ENCODE data around the gene RELL2.
A peak's percentile ranks its signal among the peaks of the same experiment; 100 is the strongest.

RELL2 gene

GRCh38 chr5:141651728-141652105 lies 14.9 kb downstream of the RELL2 start:
- Histone ChIP-seq H3K4me1 (ENCODE audit: control insufficient read depth in 1 of 2, insufficient read depth in 2 of 2, low read length in 2 of 2) (peaks cover 0 to 12% of the 10 kb centered on the region in 2 donors), H3K9me3 (ENCODE audit: control insufficient read depth in 1 of 2, low read length in 2 of 2) (no peaks in the 10 kb centered on the region), H3K27ac (ENCODE audit: low read length) (peak overlapping the region; percentile 31), H3K4me3 (ENCODE audit: low read depth in 1 of 2, low read length in 2 of 2) (peak overlapping the region; percentile 70 to 80), H3K27me3 (ENCODE audit: low read depth, low read length) (no peaks in the 10 kb centered on the region), H3K36me3 (ENCODE audit: control insufficient read depth in 1 of 2, insufficient read depth in 2 of 2, low read length in 2 of 2) (peaks cover 4 to 30% of the 10 kb centered on the region in 2 donors)

GRCh38 chr5:141654298-141654697 lies 17.5 kb downstream of the RELL2 start:
- Histone ChIP-seq H3K27me3 (ENCODE audit: low read depth, low read length) (no peaks in the 10 kb centered on the region), H3K27ac (ENCODE audit: low read length) (no peak overlapping the region), H3K4me1 (ENCODE audit: control insufficient read depth in 1 of 2, insufficient read depth in 2 of 2, low read length in 2 of 2) (peaks cover 0 to 12% of the 10 kb centered on the region in 2 donors), H3K9me3 (ENCODE audit: control insufficient read depth in 1 of 2, low read length in 2 of 2) (no peaks in the 10 kb centered on the region), H3K4me3 (ENCODE audit: low read depth in 1 of 2, low read length in 2 of 2) (no peak overlapping the region), H3K36me3 (ENCODE audit: control insufficient read depth in 1 of 2, insufficient read depth in 2 of 2, low read length in 2 of 2) (peaks cover 8 to 15% of the 10 kb centered on the region in 2 donors)

GRCh38 chr5:141655020-141655419 lies 18.2 kb downstream of the RELL2 start:
- Histone ChIP-seq H3K27ac (ENCODE audit: low read length) (no peak overlapping the region), H3K9me3 (ENCODE audit: control insufficient read depth in 1 of 2, low read length in 2 of 2) (no peaks in the 10 kb centered on the region), H3K27me3 (ENCODE audit: low read depth, low read length) (no peaks in the 10 kb centered on the region), H3K4me3 (ENCODE audit: low read depth in 1 of 2, low read length in 2 of 2) (no peak overlapping the region), H3K36me3 (ENCODE audit: control insufficient read depth in 1 of 2, insufficient read depth in 2 of 2, low read length in 2 of 2) (peaks cover 8 to 15% of the 10 kb centered on the region in 2 donors), H3K4me1 (ENCODE audit: control insufficient read depth in 1 of 2, insufficient read depth in 2 of 2, low read length in 2 of 2) (peaks cover 0 to 10% of the 10 kb centered on the region in 2 donors)

- Histone ChIP-seq H3K27me3 (ENCODE audit: low read depth, low read length) (no peaks in the 10 kb centered on the region), H3K4me3 (ENCODE audit: low read depth in 1 of 2, low read length in 2 of 2) (no peak overlapping the region), H3K36me3 (ENCODE audit: control insufficient read depth in 1 of 2, insufficient read depth in 2 of 2, low read length in 2 of 2) (peaks cover 8 to 15% of the 10 kb centered on the region in 2 donors), H3K9me3 (ENCODE audit: control insufficient read depth in 1 of 2, low read length in 2 of 2) (no peaks in the 10 kb centered on the region), H3K4me1 (ENCODE audit: control insufficient read depth in 1 of 2, insufficient read depth in 2 of 2, low read length in 2 of 2) (no peaks in the 10 kb centered on the region), H3K27ac (ENCODE audit: low read length) (no peak overlapping the region)
Measured at GRCh38 chr5:141656396-141656795, 19.6 kb downstream of the RELL2 start.

GRCh38 chr5:141657404-141657803 lies 20.6 kb downstream of the RELL2 start:
- H3K4me3 ChIP-seq (ENCODE audit: low read depth in 1 of 2, low read length in 2 of 2) = no peak overlapping the region

GRCh38 chr5:141657937-141658545 lies 21.2 kb downstream of the RELL2 start:
- Histone ChIP-seq H3K9me3 (ENCODE audit: control insufficient read depth in 1 of 2, low read length in 2 of 2) (no peaks in the 10 kb centered on the region), H3K4me1 (ENCODE audit: control insufficient read depth in 1 of 2, insufficient read depth in 2 of 2, low read length in 2 of 2) (no peaks in the 10 kb centered on the region), H3K4me3 (ENCODE audit: low read depth in 1 of 2, low read length in 2 of 2) (no peak overlapping the region), H3K27me3 (ENCODE audit: low read depth, low read length) (no peaks in the 10 kb centered on the region), H3K36me3 (ENCODE audit: control insufficient read depth in 1 of 2, insufficient read depth in 2 of 2, low read length in 2 of 2) (peaks cover 8 to 15% of the 10 kb centered on the region in 2 donors), H3K27ac (ENCODE audit: low read length) (no peak overlapping the region)

More at GRCh38 chr5:141657404-141657803, 20.6 kb downstream of the RELL2 start:
- no peaks in the 10 kb centered on the region for H3K9me3 ChIP-seq (ENCODE audit: control insufficient read depth in 1 of 2, low read length in 2 of 2)
- no peaks in the 10 kb centered on the region for H3K4me1 ChIP-seq (ENCODE audit: control insufficient read depth in 1 of 2, insufficient read depth in 2 of 2, low read length in 2 of 2)
- H3K36me3 ChIP-seq (ENCODE audit: control insufficient read depth in 1 of 2, insufficient read depth in 2 of 2, low read length in 2 of 2) = peaks cover 8 to 15% of the 10 kb centered on the region in 2 donors
- H3K27me3 ChIP-seq (ENCODE audit: low read depth, low read length) = no peaks in the 10 kb centered on the region
- H3K27ac ChIP-seq (ENCODE audit: low read length) = no peak overlapping the region

GRCh38 chr5:141662028-141662427 lies 25.2 kb downstream of the RELL2 start:
- no peaks in the 10 kb centered on the region for H3K27me3 ChIP-seq (ENCODE audit: low read depth, low read length)
- H3K4me3 ChIP-seq (ENCODE audit: low read depth in 1 of 2, low read length in 2 of 2) = no peak overlapping the region
- H3K9me3 ChIP-seq (ENCODE audit: control insufficient read depth in 1 of 2, low read length in 2 of 2) = no peaks in the 10 kb centered on the region
- H3K36me3 ChIP-seq (ENCODE audit: control insufficient read depth in 1 of 2, insufficient read depth in 2 of 2, low read length in 2 of 2) = peaks cover 0 to 3% of the 10 kb centered on the region in 2 donors
- no peak overlapping the region for H3K27ac ChIP-seq (ENCODE audit: low read length)
- H3K4me1 ChIP-seq (ENCODE audit: control insufficient read depth in 1 of 2, insufficient read depth in 2 of 2, low read length in 2 of 2) = no peaks in the 10 kb centered on the region

GRCh38 chr5:141663506-141663905 lies 26.7 kb downstream of the RELL2 start:
- Histone ChIP-seq H3K36me3 (ENCODE audit: control insufficient read depth in 1 of 2, insufficient read depth in 2 of 2, low read length in 2 of 2) (no peaks in the 10 kb centered on the region), H3K4me3 (ENCODE audit: low read depth in 1 of 2, low read length in 2 of 2) (no peak overlapping the region), H3K4me1 (ENCODE audit: control insufficient read depth in 1 of 2, insufficient read depth in 2 of 2, low read length in 2 of 2) (no peaks in the 10 kb centered on the region), H3K9me3 (ENCODE audit: control insufficient read depth in 1 of 2, low read length in 2 of 2) (no peaks in the 10 kb centered on the region), H3K27ac (ENCODE audit: low read length) (no peak overlapping the region), H3K27me3 (ENCODE audit: low read depth, low read length) (no peaks in the 10 kb centered on the region)

- Histone ChIP-seq H3K36me3 (ENCODE audit: control insufficient read depth in 1 of 2, insufficient read depth in 2 of 2, low read length in 2 of 2) (no peaks in the 10 kb centered on the region), H3K4me1 (ENCODE audit: control insufficient read depth in 1 of 2, insufficient read depth in 2 of 2, low read length in 2 of 2) (no peaks in the 10 kb centered on the region), H3K9me3 (ENCODE audit: control insufficient read depth in 1 of 2, low read length in 2 of 2) (no peaks in the 10 kb centered on the region), H3K27ac (ENCODE audit: low read length) (no peak overlapping the region), H3K4me3 (ENCODE audit: low read depth in 1 of 2, low read length in 2 of 2) (no peak overlapping the region), H3K27me3 (ENCODE audit: low read depth, low read length) (no peaks in the 10 kb centered on the region)
Measured at GRCh38 chr5:141664733-141665461, 28.1 kb downstream of the RELL2 start.

- Histone ChIP-seq H3K27ac (ENCODE audit: low read length) (no peak overlapping the region), H3K4me3 (ENCODE audit: low read depth in 1 of 2, low read length in 2 of 2) (no peak overlapping the region), H3K4me1 (ENCODE audit: control insufficient read depth in 1 of 2, insufficient read depth in 2 of 2, low read length in 2 of 2) (no peaks in the 10 kb centered on the region), H3K36me3 (ENCODE audit: control insufficient read depth in 1 of 2, insufficient read depth in 2 of 2, low read length in 2 of 2) (peaks cover 0 to 6% of the 10 kb centered on the region in 2 donors), H3K27me3 (ENCODE audit: low read depth, low read length) (no peaks in the 10 kb centered on the region), H3K9me3 (ENCODE audit: control insufficient read depth in 1 of 2, low read length in 2 of 2) (no peaks in the 10 kb centered on the region)
Measured at GRCh38 chr5:141665995-141666940, 29.5 kb downstream of the RELL2 start.

All from muscle layer of duodenum (tissue), 2 donors.